ENCODE data around the gene ACY1.

DNA sequence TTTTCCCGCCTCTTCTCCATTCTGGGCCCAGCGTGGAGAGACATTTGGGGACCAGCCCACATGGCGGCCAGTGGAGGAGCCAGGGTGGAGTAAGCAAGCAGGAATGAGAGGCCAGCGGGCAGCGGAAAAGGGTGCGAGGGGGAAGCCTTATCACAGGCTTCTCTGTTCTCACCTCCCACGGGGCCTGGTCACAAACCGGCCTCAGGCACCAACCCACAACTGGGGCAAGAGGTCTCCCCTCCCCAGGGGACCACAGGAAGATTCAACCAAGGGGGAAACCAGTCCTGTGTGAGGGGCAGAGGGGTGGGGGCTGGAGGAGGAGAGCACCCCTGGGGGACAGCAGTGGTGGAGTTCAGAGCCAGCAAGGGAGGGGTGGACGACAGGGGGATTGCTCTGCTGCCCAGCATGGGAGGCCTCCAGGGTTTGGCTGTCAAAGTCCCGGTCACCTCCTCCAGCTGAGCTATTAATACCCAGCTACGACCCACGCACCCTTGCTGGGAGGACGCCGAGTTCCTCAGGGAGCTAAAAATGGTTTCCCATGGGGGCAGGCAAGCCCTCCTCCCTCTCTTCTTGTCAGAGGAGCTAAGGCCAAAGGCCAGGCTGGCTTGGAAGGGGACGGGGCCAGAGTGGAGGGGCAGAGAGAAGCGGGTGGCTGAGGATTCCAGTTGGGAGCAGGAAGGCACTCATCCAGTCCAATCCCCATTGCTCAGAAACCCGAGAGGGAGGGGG is 36.2 kb downstream of the ACY1 start:
- TF ChIP-seq CTCF (IDR thresholded peaks at IDR 0.05) (no peak), POLR2A (IDR thresholded peaks at IDR 0.05) (peak in 1 of 2 donors; percentile 64)
